Stimulated activated CD4-positive, alpha-beta T cell treated with anti-CD3 and anti-CD28 coated beads, Interleukin-1b, Interleukin-23, amount 100 ng/mL, for 48 hours (primary cell): ENCODE results near the gene FAM32A.

Experiments used
- DNase-seq: peaks from one replicate; pipeline ENCODE4 v3.0.0-alpha.2; 2020

The FAM32A gene

GRCh38 chr19:16202320-16203255 is 17.4 kb downstream of the FAM32A start:
- no peak for DNase-seq

GRCh38 chr19:16203256-16204004 is 18.2 kb downstream of the FAM32A start:
- DNase-seq: no peak

GRCh38 chr19:16204005-16204294 is 18.7 kb downstream of the FAM32A start:
- DNase-seq: no peak

GRCh38 chr19:16205205-16206045 is 20.2 kb downstream of the FAM32A start:
- DNase-seq: no peak

GRCh38 chr19:16206046-16206605 is 20.9 kb downstream of the FAM32A start:
- no peak for DNase-seq

GRCh38 chr19:16206637-16207036 is 21.4 kb downstream of the FAM32A start:
- DNase-seq: no peak

- DNase-seq: no peak
These were observed 21.9 kb downstream of the FAM32A start for GRCh38 chr19:16207063-16207462.

- DNase-seq: no peak
These were observed 22.3 kb downstream of the FAM32A start for GRCh38 chr19:16207490-16208025.

GRCh38 chr19:16208064-16208759 is 23.0 kb downstream of the FAM32A start:
- DNase-seq: no peak

- DNase-seq: no peak
These were observed 23.8 kb downstream of the FAM32A start for GRCh38 chr19:16208847-16209665.

GRCh38 chr19:16210168-16210567 is 25.0 kb downstream of the FAM32A start:
- no peak for DNase-seq

- no peak for DNase-seq
These were observed 27.9 kb downstream of the FAM32A start for GRCh38 chr19:16213076-16213475.

- no peak for DNase-seq
These were observed 31.8 kb downstream of the FAM32A start for GRCh38 chr19:16216744-16217670.

- no peak for DNase-seq
These were observed 32.7 kb downstream of the FAM32A start for GRCh38 chr19:16217716-16218451.

GRCh38 chr19:16218851-16219250 is 33.6 kb downstream of the FAM32A start:
- no peak for DNase-seq

- no peak for DNase-seq
These were observed 37.6 kb downstream of the FAM32A start for GRCh38 chr19:16222806-16223205.

GRCh38 chr19:16223746-16224145 is 38.5 kb downstream of the FAM32A start:
- DNase-seq: no peak

- DNase-seq: no peak
These were observed 39.3 kb downstream of the FAM32A start for GRCh38 chr19:16224293-16225045.
